Activated T-cell treated with anti-CD3 and anti-CD28 coated beads, Interleukin-2, amount 50 U/mL, for 72 hours (primary cell): ENCODE data around the gene CAMTA1. TPM values are rescaled to one million over a fixed set of nuclear protein-coding genes. Genes with fewer than 3 reads are reported as not detected.

Source experiments
- ATAC-seq, 2 donors: fragments of 150-1000 bp; cut with Tn5 transposase; replicated peaks in 1 of 2; 2 replicates each; pipeline ENCODE4 v1.10.0; 2021; ENCODE audit warnings: moderate library complexity in 2 of 2, mild to moderate bottlenecking in 1 of 2
- DNase-seq, 2 donors: peaks; one replicate each; pipeline ENCODE4 v3.0.0; 2021 to 2022; ENCODE audit warnings: mixed read lengths in 1 of 2
- H3K27ac Mint-ChIP-seq: one replicate; pipeline ENCODE4 v1.8.0; 2022; ENCODE audit warnings: mild to moderate bottlenecking, moderate library complexity, mixed read lengths
- H3K27me3 Mint-ChIP-seq: one replicate; pipeline ENCODE4 v1.8.0; 2022; ENCODE audit warnings: low read depth, mixed read lengths
- H3K36me3 Mint-ChIP-seq, 2 donors: one replicate each; pipeline ENCODE4 v1.8.0; 2022; ENCODE audit warnings: mixed read lengths in 2 of 2, mild to moderate bottlenecking in 1 of 2; ENCODE audit not compliant: insufficient read depth in 2 of 2
- H3K4me1 Mint-ChIP-seq: one replicate; pipeline ENCODE4 v1.8.0; 2022; ENCODE audit warnings: low read depth, mixed read lengths
- H3K4me3 Mint-ChIP-seq, 2 donors: one replicate each; pipeline ENCODE4 v1.8.0; 2022; ENCODE audit warnings: mild to moderate bottlenecking in 2 of 2, mixed read lengths in 2 of 2, moderate library complexity in 2 of 2
- H3K9me3 Mint-ChIP-seq, 2 donors: one replicate each; pipeline ENCODE4 v1.8.0; 2022; ENCODE audit warnings: mixed read lengths in 2 of 2
- total RNA-seq, 2 donors: library from RNA; stranded (reverse); gene quantifications; one replicate each; pipeline ENCODE4 v1.2.3, GENCODE V29; 2022

The CAMTA1 gene
- total RNA-seq, 2 donors from 2014 or later = 47.8 to 63.3 TPM

GRCh38 chr1:7528386-7529198 lies 743.3 kb downstream of the CAMTA1 start:
- Mint-ChIP-seq H3K9me3 (no peaks in the 10 kb centered on the region), H3K27me3 (peaks cover 8% of the 10 kb centered on the region), H3K36me3 (peaks cover 0 to 1% of the 10 kb centered on the region in 2 donors), H3K4me3 (no peak overlapping the region), H3K4me1 (no peaks in the 10 kb centered on the region), H3K27ac (no peak overlapping the region)
- no peak for ATAC-seq
- DNase-seq = no peak

GRCh38 chr1:7529917-7530316 lies 744.7 kb downstream of the CAMTA1 start:
- Mint-ChIP-seq H3K4me1 (no peaks in the 10 kb centered on the region), H3K36me3 (no peaks in the 10 kb centered on the region), H3K9me3 (no peaks in the 10 kb centered on the region), H3K4me3 (no peak overlapping the region), H3K27ac (no peak overlapping the region), H3K27me3 (peaks cover 3% of the 10 kb centered on the region)
- DNase-seq (no peak), ATAC-seq (no peak)

GRCh38 chr1:7531562-7532340 lies 746.5 kb downstream of the CAMTA1 start:
- no peak for ATAC-seq
- Mint-ChIP-seq H3K9me3 (no peaks in the 10 kb centered on the region), H3K36me3 (no peaks in the 10 kb centered on the region), H3K4me1 (no peaks in the 10 kb centered on the region), H3K27ac (no peak overlapping the region), H3K27me3 (no peaks in the 10 kb centered on the region), H3K4me3 (no peak overlapping the region)
- no peak for DNase-seq

- H3K9me3 Mint-ChIP-seq = no peaks in the 10 kb centered on the region
- DNase-seq (no peak), ATAC-seq (no peak)
- no peaks in the 10 kb centered on the region for H3K27me3 Mint-ChIP-seq
- H3K4me1 Mint-ChIP-seq = no peaks in the 10 kb centered on the region
- H3K36me3 Mint-ChIP-seq = no peaks in the 10 kb centered on the region
- no peak overlapping the region for H3K27ac Mint-ChIP-seq
- no peak overlapping the region for H3K4me3 Mint-ChIP-seq
Observed at GRCh38 chr1:7533006-7533405, 747.8 kb downstream of the CAMTA1 start.

GRCh38 chr1:7534061-7534825 lies 749.0 kb downstream of the CAMTA1 start:
- Mint-ChIP-seq H3K9me3 (no peaks in the 10 kb centered on the region), H3K27me3 (no peaks in the 10 kb centered on the region), H3K4me3 (no peak overlapping the region), H3K27ac (no peak overlapping the region), H3K36me3 (no peaks in the 10 kb centered on the region), H3K4me1 (no peaks in the 10 kb centered on the region)
- no peak for ATAC-seq
- DNase-seq = no peak

GRCh38 chr1:7535016-7535415 lies 749.8 kb downstream of the CAMTA1 start:
- H3K4me3 Mint-ChIP-seq = no peak overlapping the region
- H3K27me3 Mint-ChIP-seq = no peaks in the 10 kb centered on the region
- no peaks in the 10 kb centered on the region for H3K4me1 Mint-ChIP-seq
- no peaks in the 10 kb centered on the region for H3K36me3 Mint-ChIP-seq
- no peak overlapping the region for H3K27ac Mint-ChIP-seq
- no peaks in the 10 kb centered on the region for H3K9me3 Mint-ChIP-seq
- DNase-seq (no peak), ATAC-seq (no peak)

GRCh38 chr1:7535934-7536878 lies 751.0 kb downstream of the CAMTA1 start:
- no peak for DNase-seq
- Mint-ChIP-seq H3K27me3 (no peaks in the 10 kb centered on the region), H3K4me1 (no peaks in the 10 kb centered on the region), H3K36me3 (no peaks in the 10 kb centered on the region), H3K4me3 (no peak overlapping the region), H3K9me3 (no peaks in the 10 kb centered on the region), H3K27ac (no peak overlapping the region)
- no peak for ATAC-seq

GRCh38 chr1:7536891-7537591 lies 751.8 kb downstream of the CAMTA1 start:
- H3K27ac Mint-ChIP-seq = no peak overlapping the region
- DNase-seq (no peak), ATAC-seq (no peak)
- no peaks in the 10 kb centered on the region for H3K27me3 Mint-ChIP-seq
- no peak overlapping the region for H3K4me3 Mint-ChIP-seq
- no peaks in the 10 kb centered on the region for H3K4me1 Mint-ChIP-seq
- no peaks in the 10 kb centered on the region for H3K9me3 Mint-ChIP-seq
- H3K36me3 Mint-ChIP-seq = no peaks in the 10 kb centered on the region

- Mint-ChIP-seq H3K27ac (no peak overlapping the region), H3K4me1 (no peaks in the 10 kb centered on the region), H3K9me3 (no peaks in the 10 kb centered on the region), H3K36me3 (no peaks in the 10 kb centered on the region), H3K27me3 (no peaks in the 10 kb centered on the region), H3K4me3 (no peak overlapping the region)
- no peak for DNase-seq
- no peak for ATAC-seq
Observed at GRCh38 chr1:7538033-7538432, 752.8 kb downstream of the CAMTA1 start.

- Mint-ChIP-seq H3K27ac (no peak overlapping the region), H3K4me1 (no peaks in the 10 kb centered on the region), H3K36me3 (no peaks in the 10 kb centered on the region), H3K27me3 (peaks cover 3% of the 10 kb centered on the region), H3K4me3 (no peak overlapping the region), H3K9me3 (no peaks in the 10 kb centered on the region)
- ATAC-seq (no peak), DNase-seq (no peak)
Observed at GRCh38 chr1:7538849-7539768, 753.9 kb downstream of the CAMTA1 start.

- DNase-seq (peak; percentile 36 to 42), ATAC-seq (peak; percentile 54 to 65)
- H3K27ac Mint-ChIP-seq = no peak overlapping the region
- H3K9me3 Mint-ChIP-seq = no peaks in the 10 kb centered on the region
- H3K36me3 Mint-ChIP-seq = no peaks in the 10 kb centered on the region
- H3K27me3 Mint-ChIP-seq = peaks cover 8% of the 10 kb centered on the region
- no peak overlapping the region for H3K4me3 Mint-ChIP-seq
- H3K4me1 Mint-ChIP-seq = no peaks in the 10 kb centered on the region
Observed at GRCh38 chr1:7539769-7540175, 754.5 kb downstream of the CAMTA1 start.
